Ishikawa (cell line): ENCODE results near the gene GALR2.

Source experiments
- CEBPB ChIP-seq: IDR thresholded peaks from 2 replicates; pipeline ENCODE4 v1.6.1; 2012
- CREB1 ChIP-seq: IDR thresholded peaks from 2 replicates; pipeline ENCODE4 v1.6.1; 2012; ENCODE audit warnings: low read depth
- EGR1 ChIP-seq: IDR thresholded peaks from 2 replicates; pipeline ENCODE4 v1.6.1; 2012
- EP300 ChIP-seq: IDR thresholded peaks from 2 replicates; pipeline ENCODE4 v1.6.1; 2012; ENCODE audit warnings: borderline replicate concordance
- FOXM1 ChIP-seq: IDR thresholded peaks from 2 replicates; pipeline ENCODE4 v1.6.1; 2012; ENCODE audit warnings: low read depth, borderline replicate concordance
- MAX ChIP-seq: IDR thresholded peaks from 2 replicates; pipeline ENCODE4 v1.6.1; 2012
- NFIC ChIP-seq: IDR thresholded peaks from 2 replicates; pipeline ENCODE4 v1.6.1; 2012
- REST ChIP-seq: IDR thresholded peaks from 2 replicates; pipeline ENCODE4 v1.6.1; 2012; ENCODE audit warnings: low read depth, mild to moderate bottlenecking
- TAF1 ChIP-seq: IDR thresholded peaks from 2 replicates; pipeline ENCODE4 v1.6.1; 2012; ENCODE audit warnings: low read depth, mild to moderate bottlenecking
- TCF12 ChIP-seq: IDR thresholded peaks from 2 replicates; pipeline ENCODE4 v1.6.1; 2012; ENCODE audit warnings: low read depth
- TEAD4 ChIP-seq: IDR thresholded peaks from 2 replicates; pipeline ENCODE4 v1.6.1; 2012
- USF1 ChIP-seq: IDR thresholded peaks from 2 replicates; pipeline ENCODE4 v1.6.1; 2012
- YY1 ChIP-seq: IDR thresholded peaks from 2 replicates; pipeline ENCODE4 v1.6.1; 2012; ENCODE audit warnings: low read depth
- ZBTB7A ChIP-seq: IDR thresholded peaks from 2 replicates; pipeline ENCODE4 v1.6.1; 2012; ENCODE audit warnings: low read depth

- TF ChIP-seq EP300 (no peak), CREB1 (no peak), MAX (no peak), REST (no peak), YY1 (no peak), TAF1 (no peak), CEBPB (no peak), EGR1 (no peak), FOXM1 (no peak), TCF12 (no peak), ZBTB7A (no peak), NFIC (no peak), TEAD4 (no peak), USF1 (no peak)
These were observed 48.6 kb downstream of the GALR2 start for GRCh38 chr17:76123191-76123499.
